VCaP (cell line): Measurements from ENCODE around the gene KIRREL1.

Experiments
- H3K27ac ChIP-seq: fragments of 450-650 bp; 2 replicates; pipeline ENCODE4 v1.5.1; 2017
- CTCF ChIP-seq: fragments of 450-650 bp; conservative IDR thresholded peaks from 2 replicates; pipeline ENCODE4 v1.5.1; 2017; ENCODE audit warnings: mild to moderate bottlenecking, moderate library complexity

The KIRREL1 gene

GRCh38 chr1:157955857-157956256 lies 37.6 kb upstream of the KIRREL1 start:
- TF ChIP-seq CTCF = no peak
- H3K27ac ChIP-seq = no peak overlapping the region

GRCh38 chr1:157956732-157957131 lies 36.7 kb upstream of the KIRREL1 start:
- H3K27ac ChIP-seq = no peak overlapping the region
- no peak for TF ChIP-seq CTCF

- TF ChIP-seq CTCF = no peak
- H3K27ac ChIP-seq = no peak overlapping the region
These were observed 35.2 kb upstream of the KIRREL1 start for GRCh38 chr1:157958263-157958662.

GRCh38 chr1:157959750-157960149 lies 33.7 kb upstream of the KIRREL1 start:
- no peak for TF ChIP-seq CTCF
- H3K27ac ChIP-seq = no peak overlapping the region

- H3K27ac ChIP-seq = no peak overlapping the region
- TF ChIP-seq CTCF = peak; percentile 32; the same call in 1 of the 2 replicates
These were observed 32.7 kb upstream of the KIRREL1 start for GRCh38 chr1:157960773-157961172.

- H3K27ac ChIP-seq = no peak overlapping the region
- no peak for TF ChIP-seq CTCF
These were observed 31.4 kb upstream of the KIRREL1 start for GRCh38 chr1:157961805-157962762.

GRCh38 chr1:157963713-157964112 lies 29.7 kb upstream of the KIRREL1 start:
- TF ChIP-seq CTCF = peak; percentile 91
- no peak overlapping the region for H3K27ac ChIP-seq
